ENCODE data around the gene NUDC. TPM values are rescaled to one million over a fixed set of nuclear protein-coding genes. Genes with fewer than 3 reads are reported as not detected.

Gene NUDC
- total and polyA plus RNA-seq, 9 of the 15 experiments (the other 6 are each of a cell fraction or from before 2014, with no cell fraction given) = 9.8 to 234 (median 149) TPM

DNA sequence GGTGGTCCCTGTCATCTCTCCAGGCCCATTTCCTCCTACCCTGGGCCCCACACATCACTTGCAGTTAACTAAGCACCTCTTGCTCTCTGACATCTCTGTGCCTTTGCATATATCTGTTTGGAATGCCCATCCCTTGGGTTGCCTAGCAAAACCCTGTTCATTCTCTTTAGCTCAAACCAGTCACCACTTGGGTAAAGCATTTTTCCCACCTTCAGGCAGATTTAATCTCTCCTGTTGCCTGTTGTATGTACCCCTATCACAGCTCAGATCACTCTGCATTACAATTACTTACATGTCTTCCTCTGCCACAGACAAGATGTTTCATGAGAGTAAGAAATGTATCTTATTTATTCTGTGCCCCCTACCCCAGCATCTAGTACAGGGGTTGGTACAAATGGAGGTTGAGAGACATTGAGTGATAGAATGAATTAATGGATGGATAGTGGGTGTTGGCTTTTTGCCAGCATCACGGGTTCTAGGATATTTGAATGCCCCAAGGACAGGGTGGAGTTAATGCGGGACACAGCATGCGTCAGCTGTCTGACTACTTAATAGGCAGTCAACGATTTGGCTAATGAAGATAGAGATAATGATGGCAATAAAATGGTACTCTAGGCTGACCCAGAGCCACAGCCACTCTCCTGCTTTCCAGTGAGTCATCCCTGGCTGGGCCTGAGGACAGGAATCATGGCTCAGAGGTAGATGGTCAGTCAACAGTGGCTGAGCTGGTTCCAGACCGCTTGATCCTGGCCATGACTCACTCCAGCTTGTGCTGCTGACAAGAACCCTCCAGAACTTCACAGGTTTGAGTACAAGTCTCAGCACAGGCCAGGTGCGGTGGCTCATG, 14.2 kb upstream of the NUDC start (continued):
- TF ChIP-seq ATF3 (IDR thresholded peaks at IDR 0.05) (peak; percentile 88), ATF3 (CRISPR knock-in tag; conservative IDR thresholded peaks at IDR 0.05) (no peak; the same call in 1 of the 2 replicates), DPF2 (IDR thresholded peaks at IDR 0.05) (peak; percentile 55; the same call in 1 of the 2 replicates), KAT2B (IDR thresholded peaks at IDR 0.05; ENCODE audit: low read depth, low read length) (no peak)

DNA sequence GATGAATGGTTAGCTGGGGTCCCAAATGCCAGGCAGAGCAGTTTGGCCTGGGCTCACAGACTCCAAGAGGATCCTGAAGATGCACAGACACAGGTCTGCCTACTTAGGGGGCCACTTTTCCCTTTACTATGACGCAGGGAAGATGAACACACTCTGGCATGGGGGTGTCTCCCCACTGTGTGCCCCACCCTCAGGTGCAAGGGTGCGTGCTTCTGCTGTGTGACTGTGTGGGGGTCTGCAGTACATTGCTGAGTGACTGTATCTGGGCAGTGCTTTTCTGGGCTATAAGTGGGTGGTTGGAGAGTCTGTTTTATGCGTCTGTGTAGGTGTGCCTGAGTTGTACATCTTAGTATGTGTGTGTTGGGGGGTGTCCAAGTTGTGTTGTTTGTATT, 11.6 kb upstream of the NUDC start:
- ATAC-seq (no peak), DNase-seq (ENCODE audit: extremely low read depth in 1 of 4, low spot score in 3 of 4) (no peak), FAIRE-seq (no peak)
- no TSS peak for BruUV-seq (replicated peaks)
- H3K79me2 ChIP-seq (ENCODE audit: control insufficient read depth, insufficient read depth, low read length) = no peaks in the 10 kb centered on the region
- no peak overlapping the region for H3K27ac ChIP-seq (ENCODE audit: extremely low read depth, low read depth, low read length)
- peaks cover 26 to 27% of the 10 kb centered on the region in 2 experiments for H3K4me1 ChIP-seq (replicated peaks in 1 of 2; ENCODE audit: control insufficient read depth in 2 of 2, insufficient read depth in 2 of 2, low read length in 2 of 2)
- POLR2A ChIA-PET = interaction anchor here (0.6 to 2.4 kb wide), 2 partner anchors 10 to 51 kb away, joined by 3 to 12 read pairs; partner anchors contain the start of gene GPATCH3
- H3K4me2 ChIP-seq (ENCODE audit: insufficient read depth, low read length) = no peak overlapping the region
- intact Hi-C loops (cut with micrococcal nuclease) (no loop called here), in situ Hi-C loops (cut with MboI) (no loop called here)
- no peak for TF ChIP-seq CREBBP (IDR thresholded peaks at IDR 0.05; ENCODE audit: low read depth, low read length)
- no peak for TF ChIP-seq GTF2F1 (IDR thresholded peaks at IDR 0.05; ENCODE audit: low read depth, low read length)
- TF ChIP-seq, protein P1, sequence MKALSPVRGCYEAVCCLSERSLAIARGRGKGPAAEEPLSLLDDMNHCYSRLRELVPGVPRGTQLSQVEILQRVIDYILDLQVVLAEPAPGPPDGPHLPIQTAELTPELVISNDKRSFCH (CRISPR knock-in tag; IDR thresholded peaks at IDR 0.05) = no peak
- TF ChIP-seq, protein P1 (tag; IDR thresholded peaks at IDR 0.05) = no peak
- peak overlapping the region in 1 of 2 experiments; percentile 8; a peak in 1 of 4 replicates for H3K9ac ChIP-seq (ENCODE audit: insufficient read depth in 1 of 2, low read depth in 2 of 2, low read length in 2 of 2)
- H3K27me3 ChIP-seq (ENCODE audit: control insufficient read depth in 2 of 2, insufficient read depth in 2 of 2, low read length in 2 of 2) = no peaks in the 10 kb centered on the region
- 54% methylated on average over 3 of the region's 3 CpGs for WGBS (ENCODE audit: insufficient coverage, low coverage, missing lambda C conversion rate)
- CTCF ChIA-PET (ENCODE audit: low intra/inter-chr PET ratio) = no interaction called here
- H4K20me1 ChIP-seq (replicated peaks; ENCODE audit: control insufficient read depth, insufficient read depth, low read length) = no peaks in the 10 kb centered on the region
- H3K4me3 ChIP-seq = no peak overlapping the region
- H2AFZ ChIP-seq (ENCODE audit: low read depth, low read length) = 0 out of 2 replicates have a peak overlapping the region, but pooled peaks have one; percentile 6
- H3K9me1 ChIP-seq (ENCODE audit: control insufficient read depth, insufficient read depth, low read length) = no peaks in the 10 kb centered on the region
- no peaks in the 10 kb centered on the region for H3K9me3 ChIP-seq (replicated peaks; ENCODE audit: control insufficient read depth, insufficient read depth, low read depth, low read length)
- no peaks in the 10 kb centered on the region for H3K36me3 ChIP-seq (ENCODE audit: control insufficient read depth, insufficient read depth, low read length)
